Left lung (tissue), 10 donors: ENCODE results near the gene C8G. TPM values are rescaled to one million over a fixed set of nuclear protein-coding genes. Genes with fewer than 3 reads are reported as not detected.

Experiments used
- ATAC-seq: fragments of 200-7000 bp; cut with Tn5 transposase; one replicate; pipeline ENCODE4 v1.9.1; 2020; ENCODE audit warnings: moderate library complexity
- DNase-seq, 4 donors: peaks; one replicate each; pipeline ENCODE4 v3.0.0-alpha.2; 2013 to 2020
- H3K27ac ChIP-seq, 2 donors: fragments of 200-600 bp; sonication (generic) in 1 of 2; one replicate each; pipeline versions ENCODE4 v1.5.0 to v1.8.0; 2020 to 2021
- H3K27me3 ChIP-seq, 2 donors: fragments of 200-600 bp; sonication (generic) in 1 of 2; one replicate each; pipeline versions ENCODE4 v1.5.0 to v1.8.0; 2020 to 2021
- H3K36me3 ChIP-seq, 2 donors: fragments of 200-600 bp; sonication (generic) in 1 of 2; one replicate each; pipeline versions ENCODE4 v1.5.0 to v1.8.0; 2020 to 2021
- H3K4me1 ChIP-seq, 2 donors: fragments of 200-600 bp; one replicate each; pipeline ENCODE4 v1.8.0; 2021
- H3K4me3 ChIP-seq, 2 donors: fragments of 200-600 bp; sonication (generic) in 1 of 2; one replicate each; pipeline versions ENCODE4 v1.5.0 to v1.8.0; 2020 to 2021; ENCODE audit warnings: mild to moderate bottlenecking in 1 of 2
- H3K9me3 ChIP-seq, 2 donors: fragments of 200-600 bp; sonication (generic) in 1 of 2; one replicate each; pipeline versions ENCODE4 v1.5.0 to v1.8.0; 2020 to 2021
- intact Hi-C, 2 donors: fragments of 100-400 bp; cut with DNase I; formaldehyde crosslinking; loops; one replicate each; pipeline versions ENCODE4 v1.11.2 to v1.14.2; 2022
- polyA plus RNA-seq, 6 donors: library from polyadenylated mRNA; unstranded; fragments of 120-200 nt; gene quantifications; one replicate each; pipeline ENCODE4 v1.2.1, GENCODE V29; 2013; ENCODE audit not compliant: insufficient read length in 6 of 6
- total RNA-seq, 2 donors: library from RNA; stranded (reverse); fragmentation: NEBNext Ultra II Directional; extraction: Animal tissue kit (Norgen Biotek cat#: 25700); gene quantifications; one replicate each; pipeline ENCODE4 v1.2.1, GENCODE V29; 2021
- TF ChIP-seq, protein P1 (sequence below), 2 donors: fragments of 200-600 bp; sonication (generic) in 1 of 2; IDR thresholded peaks; one replicate each; pipeline versions ENCODE4 v1.5.0 to v1.8.0; 2021; ENCODE audit warnings: antibody characterized with exemption in 2 of 2
- donor health status: DM: no; HTN: yes; CAD: no.
- donor health status: DM: no; HTN: no; CAD: no.

Gene C8G
- total and polyA plus RNA-seq, 8 donors, result 0.47 to 1.2 (median 0.85) TPM

- no peak overlapping the region for H3K4me3 ChIP-seq
- DNase-seq, result no peak
- peaks cover 0 to 8% of the 10 kb centered on the region in 2 donors for H3K27me3 ChIP-seq
- no peak for ATAC-seq
- H3K36me3 ChIP-seq, result no peaks in the 10 kb centered on the region
- no peaks in the 10 kb centered on the region for H3K9me3 ChIP-seq
- intact Hi-C loops, result no loop called here
- no peak overlapping the region for H3K27ac ChIP-seq
- TF ChIP-seq, protein P1, sequence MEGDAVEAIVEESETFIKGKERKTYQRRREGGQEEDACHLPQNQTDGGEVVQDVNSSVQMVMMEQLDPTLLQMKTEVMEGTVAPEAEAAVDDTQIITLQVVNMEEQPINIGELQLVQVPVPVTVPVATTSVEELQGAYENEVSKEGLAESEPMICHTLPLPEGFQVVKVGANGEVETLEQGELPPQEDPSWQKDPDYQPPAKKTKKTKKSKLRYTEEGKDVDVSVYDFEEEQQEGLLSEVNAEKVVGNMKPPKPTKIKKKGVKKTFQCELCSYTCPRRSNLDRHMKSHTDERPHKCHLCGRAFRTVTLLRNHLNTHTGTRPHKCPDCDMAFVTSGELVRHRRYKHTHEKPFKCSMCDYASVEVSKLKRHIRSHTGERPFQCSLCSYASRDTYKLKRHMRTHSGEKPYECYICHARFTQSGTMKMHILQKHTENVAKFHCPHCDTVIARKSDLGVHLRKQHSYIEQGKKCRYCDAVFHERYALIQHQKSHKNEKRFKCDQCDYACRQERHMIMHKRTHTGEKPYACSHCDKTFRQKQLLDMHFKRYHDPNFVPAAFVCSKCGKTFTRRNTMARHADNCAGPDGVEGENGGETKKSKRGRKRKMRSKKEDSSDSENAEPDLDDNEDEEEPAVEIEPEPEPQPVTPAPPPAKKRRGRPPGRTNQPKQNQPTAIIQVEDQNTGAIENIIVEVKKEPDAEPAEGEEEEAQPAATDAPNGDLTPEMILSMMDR (IDR thresholded peaks at IDR 0.05), result no peak
- peaks cover 0 to 20% of the 10 kb centered on the region in 2 donors for H3K4me1 ChIP-seq
These were observed 17.1 kb downstream of the C8G start for GRCh38 chr9:136962163-136962562.

DNA sequence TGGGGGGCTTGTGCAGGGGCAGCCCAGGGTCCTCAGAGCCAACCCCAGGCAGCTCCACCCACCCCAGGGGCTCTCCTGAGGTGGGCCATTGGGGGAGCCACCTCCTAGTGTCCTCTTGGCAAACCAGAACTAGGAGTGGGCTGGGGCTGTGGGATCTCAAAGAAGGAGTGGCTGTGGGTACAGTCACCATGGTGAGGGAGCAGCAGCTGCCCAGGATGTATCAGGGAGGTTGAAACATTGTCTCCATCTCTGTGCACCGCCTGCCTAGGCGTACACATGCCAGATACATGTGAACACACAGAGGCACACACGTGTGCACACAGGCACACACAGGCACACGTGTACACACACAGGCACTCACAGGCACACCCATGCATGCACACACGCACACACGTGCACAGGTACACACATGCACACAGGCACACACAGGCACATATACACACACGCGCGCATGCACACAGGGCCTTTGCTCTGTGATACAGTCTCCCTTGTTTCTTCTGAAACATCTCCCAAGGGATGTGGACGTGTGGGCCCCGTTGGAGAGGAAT, 17.7 kb downstream of the C8G start:
- no peaks in the 10 kb centered on the region for H3K36me3 ChIP-seq
- no peak overlapping the region for H3K4me3 ChIP-seq
- no peaks in the 10 kb centered on the region for H3K9me3 ChIP-seq
- H3K27me3 ChIP-seq, result peaks cover 0 to 8% of the 10 kb centered on the region in 2 donors
- intact Hi-C loops, result no loop called here
- H3K4me1 ChIP-seq, result peaks cover 0 to 20% of the 10 kb centered on the region in 2 donors
- no peak overlapping the region for H3K27ac ChIP-seq
- no peak for DNase-seq
- no peak for ATAC-seq
- TF ChIP-seq, protein P1 (IDR thresholded peaks at IDR 0.05), result no peak

DNA sequence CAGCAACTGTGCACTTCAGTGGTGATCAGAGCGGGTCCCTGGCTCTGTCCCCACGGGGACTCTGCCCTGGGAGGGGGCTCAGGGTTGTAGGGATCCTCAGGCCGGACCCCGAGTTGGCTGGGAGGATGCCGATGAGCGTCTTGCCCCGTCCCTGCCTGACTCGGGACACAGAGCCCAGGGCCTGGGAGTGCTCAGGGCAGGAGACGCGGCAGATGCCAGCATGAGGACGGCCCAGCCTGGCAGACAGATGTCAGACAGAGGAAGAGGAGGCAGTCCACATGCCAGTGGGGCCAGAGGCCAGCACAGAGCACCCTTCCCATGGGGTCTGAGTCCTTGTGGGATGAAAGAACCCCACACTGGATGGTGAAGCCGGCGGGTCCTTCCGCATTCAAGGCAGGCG, 18.3 kb downstream of the C8G start:
- TF ChIP-seq, protein P1 (IDR thresholded peaks at IDR 0.05), result no peak
- Histone ChIP-seq H3K36me3 (no peaks in the 10 kb centered on the region), H3K27ac (no peak overlapping the region), H3K4me1 (peaks cover 0 to 20% of the 10 kb centered on the region in 2 donors), H3K27me3 (peaks cover 0 to 8% of the 10 kb centered on the region in 2 donors), H3K4me3 (no peak overlapping the region), H3K9me3 (no peaks in the 10 kb centered on the region)
- intact Hi-C loops, result no loop called here
- no peak for DNase-seq
- no peak for ATAC-seq

GRCh38 chr9:136963751-136964150, 18.7 kb downstream of the C8G start:
- no peak overlapping the region for H3K4me3 ChIP-seq
- peaks cover 0 to 8% of the 10 kb centered on the region in 2 donors for H3K27me3 ChIP-seq
- intact Hi-C loops, result no loop called here
- no peak for DNase-seq
- H3K27ac ChIP-seq, result no peak overlapping the region
- no peaks in the 10 kb centered on the region for H3K36me3 ChIP-seq
- H3K9me3 ChIP-seq, result no peaks in the 10 kb centered on the region
- peaks cover 0 to 20% of the 10 kb centered on the region in 2 donors for H3K4me1 ChIP-seq
- TF ChIP-seq, protein P1 (IDR thresholded peaks at IDR 0.05), result no peak
- no peak for ATAC-seq

- Histone ChIP-seq H3K36me3 (no peaks in the 10 kb centered on the region), H3K4me1 (peaks cover 0 to 20% of the 10 kb centered on the region in 2 donors), H3K9me3 (no peaks in the 10 kb centered on the region), H3K27me3 (peaks cover 0 to 8% of the 10 kb centered on the region in 2 donors), H3K4me3 (no peak overlapping the region), H3K27ac (no peak overlapping the region)
- DNase-seq, result no peak
- intact Hi-C loops, result no loop called here
- no peak for ATAC-seq
- TF ChIP-seq, protein P1 (IDR thresholded peaks at IDR 0.05), result no peak
These were observed 19.2 kb downstream of the C8G start for GRCh38 chr9:136964171-136964689.
